Kidney glomerular epithelial cell (primary cell): ENCODE measurements around the gene ZCCHC14.

Experiments used
- DNase-seq: peaks from one replicate; lab custom pipeline; 2025; lab: John Stamatoyannopoulos, UW

Gene ZCCHC14

DNA sequence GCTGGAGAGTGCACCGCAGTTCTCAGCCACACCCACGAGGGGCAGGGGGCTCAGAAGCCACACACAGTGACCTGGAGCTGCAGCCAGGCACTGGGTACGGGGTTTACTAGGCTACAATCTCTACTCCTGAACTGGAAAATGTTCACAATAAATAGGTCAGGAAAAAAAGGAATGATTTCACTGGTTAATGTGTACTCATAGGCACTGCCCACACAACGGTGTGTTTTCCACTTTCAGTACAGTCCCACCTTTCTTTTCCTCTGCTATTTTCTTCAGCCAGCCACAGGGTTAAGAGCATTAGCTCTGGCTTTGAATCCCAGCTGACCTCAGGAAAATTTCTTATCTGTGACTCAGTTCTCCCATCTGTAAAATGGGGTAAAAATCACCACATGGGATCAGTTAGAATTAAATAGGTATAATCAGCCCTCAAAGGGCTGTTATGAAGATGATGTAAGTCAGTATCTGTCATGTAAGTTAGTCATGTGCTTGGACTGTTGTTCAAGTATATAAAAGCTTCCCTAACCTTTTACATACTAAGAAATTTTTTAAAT lies 35.7 kb downstream of the ZCCHC14 start:
- peak; percentile 87 for DNase-seq

GRCh38 chr16:87454391-87454790 lies 38.4 kb downstream of the ZCCHC14 start:
- no peak for DNase-seq

- DNase-seq = no peak
Measured at GRCh38 chr16:87453326-87453725, 39.5 kb downstream of the ZCCHC14 start.

DNA sequence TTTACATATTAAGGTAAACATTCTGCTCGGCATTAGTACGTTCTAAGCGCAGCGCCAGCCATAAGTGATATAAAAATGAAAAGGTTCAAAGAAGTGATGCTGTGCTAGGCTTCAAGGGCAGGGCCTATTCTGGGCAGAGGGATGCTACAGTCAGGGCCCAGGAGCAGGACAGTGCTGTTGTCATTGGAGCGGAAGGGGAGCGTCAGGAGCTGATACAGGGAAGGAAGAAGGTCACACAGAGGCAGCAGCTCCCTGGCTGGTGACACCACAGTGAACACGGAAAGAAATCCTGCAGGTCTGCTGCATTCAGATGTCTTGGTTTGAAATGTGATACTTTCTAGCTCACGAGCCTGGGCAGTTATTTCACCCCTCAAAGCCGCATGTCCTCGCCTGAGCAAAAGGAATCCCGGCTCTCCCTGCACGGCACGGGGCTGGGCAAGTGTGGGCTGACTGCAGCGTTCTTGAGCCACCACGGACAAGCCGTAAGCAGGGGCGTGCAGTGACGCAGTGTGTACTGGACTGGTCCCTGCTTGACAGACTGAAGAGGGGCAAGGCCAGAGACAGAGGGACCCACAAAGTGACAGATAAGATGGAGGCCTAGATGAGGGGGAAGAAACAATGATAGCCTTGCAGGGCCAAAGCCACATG lies 41.1 kb downstream of the ZCCHC14 start:
- DNase-seq = no peak

- DNase-seq = no peak
Measured at GRCh38 chr16:87448866-87449265, 44.0 kb downstream of the ZCCHC14 start.

DNA sequence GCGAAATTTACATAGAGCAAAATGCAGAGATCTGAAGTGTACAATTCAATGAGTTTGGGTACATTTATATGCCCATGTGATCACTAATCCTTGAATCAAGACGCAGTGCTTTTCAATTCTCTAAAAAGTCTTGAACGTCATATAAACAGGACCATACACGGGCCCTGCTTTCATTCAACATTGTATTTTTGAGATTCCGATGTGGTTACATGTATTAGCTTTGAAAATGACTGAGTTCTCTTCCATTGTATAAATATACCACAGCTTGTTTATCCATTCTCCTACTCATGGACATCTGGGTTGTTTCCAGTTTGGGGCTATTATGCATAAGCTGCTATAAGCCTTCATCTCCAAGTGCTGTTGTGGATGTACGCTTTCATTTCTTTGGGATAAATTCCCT lies 45.5 kb downstream of the ZCCHC14 start:
- no peak for DNase-seq

GRCh38 chr16:87446479-87446878 lies 46.3 kb downstream of the ZCCHC14 start:
- no peak for DNase-seq

- DNase-seq = no peak
Measured at GRCh38 chr16:87445486-87445885, 47.3 kb downstream of the ZCCHC14 start.

DNA sequence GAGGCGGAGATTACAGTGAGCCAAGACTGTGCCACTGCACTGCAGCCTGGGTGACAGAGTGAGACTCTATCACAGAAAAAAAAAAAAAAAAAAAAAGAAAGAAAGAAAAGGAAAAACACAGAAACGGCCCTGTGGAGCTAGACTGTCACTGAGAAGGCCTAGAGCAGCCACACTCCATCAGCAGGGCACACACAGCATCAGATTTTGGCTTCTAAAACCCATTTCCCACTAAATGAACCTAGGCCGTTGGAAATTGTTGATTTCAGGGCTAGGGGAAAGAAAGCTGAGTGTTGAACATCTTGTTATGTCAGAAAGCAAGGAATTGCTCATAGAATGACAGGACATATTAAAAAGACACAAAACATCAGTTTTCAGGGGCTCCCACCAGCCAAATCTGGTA lies 48.9 kb downstream of the ZCCHC14 start:
- DNase-seq = no peak

- no peak for DNase-seq
Measured at GRCh38 chr16:87443016-87443415, 49.8 kb downstream of the ZCCHC14 start.

DNA sequence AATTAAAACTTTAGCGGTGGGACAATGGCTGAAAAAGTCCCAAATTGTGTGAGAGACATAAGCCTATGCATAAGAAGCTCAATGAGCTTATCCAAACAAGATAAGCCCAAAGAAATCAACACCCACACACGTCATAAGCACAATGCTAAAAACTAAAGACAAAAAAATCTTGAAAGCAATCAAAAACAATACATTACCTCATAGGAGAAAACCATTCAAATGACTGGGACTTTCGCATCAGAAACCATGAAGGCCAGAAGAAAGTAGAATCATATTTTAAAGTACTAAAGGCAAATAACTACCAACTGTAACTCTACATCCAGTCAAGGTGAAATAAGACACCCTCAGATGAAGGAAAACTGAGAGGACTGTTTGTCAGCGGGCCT lies 50.2 kb downstream of the ZCCHC14 start:
- no peak for DNase-seq

DNA sequence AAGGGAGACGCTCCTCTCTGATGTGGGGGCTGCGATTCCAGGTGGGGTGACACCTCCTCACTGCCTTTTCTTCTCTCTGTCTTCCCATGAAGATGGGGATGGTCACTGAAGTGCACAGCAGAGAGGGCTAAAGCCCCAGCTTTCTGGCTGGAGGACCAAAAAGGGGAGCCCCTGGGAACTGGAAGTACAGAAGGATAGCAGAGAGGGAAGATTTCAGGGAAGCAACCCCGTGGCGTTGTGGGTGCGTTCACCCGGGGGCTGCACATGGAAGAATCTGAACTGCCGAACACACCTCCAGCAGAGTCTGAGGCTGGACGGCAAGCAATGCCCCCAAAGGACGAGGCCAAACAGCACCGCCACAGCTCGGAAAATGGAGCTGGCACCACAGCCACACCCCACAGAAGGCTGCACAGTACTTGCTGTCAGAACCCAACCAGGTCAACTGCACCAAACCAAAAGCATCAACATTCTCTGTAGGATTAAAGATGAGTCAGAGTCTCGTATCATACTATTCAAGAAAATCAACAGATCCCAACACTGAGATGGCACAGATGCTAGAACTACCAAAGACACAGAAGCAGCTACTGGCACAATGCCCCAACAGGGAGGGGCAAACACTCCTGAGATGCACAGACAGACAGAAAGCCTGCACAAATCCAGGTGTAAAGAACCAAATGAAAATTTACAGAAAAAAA lies 50.8 kb downstream of the ZCCHC14 start:
- no peak for DNase-seq

- no peak for DNase-seq
Measured at GRCh38 chr16:87439926-87440325, 52.9 kb downstream of the ZCCHC14 start.

DNA sequence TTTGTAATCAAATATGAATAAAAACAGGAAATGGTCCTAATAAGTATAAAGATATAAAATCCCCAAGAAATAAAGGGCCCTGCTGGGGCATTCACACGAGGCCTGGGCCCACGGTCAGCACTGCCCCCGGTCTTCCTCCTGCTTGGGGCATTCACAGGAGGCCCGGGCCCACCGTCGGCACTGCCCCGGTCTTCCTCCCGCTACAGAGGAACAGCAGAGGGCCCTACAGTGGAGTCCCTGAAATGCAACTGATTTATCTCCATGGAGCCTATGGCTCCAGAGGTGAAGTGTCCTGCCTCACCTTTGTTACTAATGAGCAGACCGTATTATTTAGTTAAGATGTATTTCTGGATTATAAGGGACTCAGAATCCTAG lies 54.2 kb downstream of the ZCCHC14 start:
- DNase-seq = no peak

GRCh38 chr16:87437911-87438610 lies 54.8 kb downstream of the ZCCHC14 start:
- peak; percentile 35 for DNase-seq

- no peak for DNase-seq
Measured at GRCh38 chr16:87437327-87437726, 55.5 kb downstream of the ZCCHC14 start.

DNA sequence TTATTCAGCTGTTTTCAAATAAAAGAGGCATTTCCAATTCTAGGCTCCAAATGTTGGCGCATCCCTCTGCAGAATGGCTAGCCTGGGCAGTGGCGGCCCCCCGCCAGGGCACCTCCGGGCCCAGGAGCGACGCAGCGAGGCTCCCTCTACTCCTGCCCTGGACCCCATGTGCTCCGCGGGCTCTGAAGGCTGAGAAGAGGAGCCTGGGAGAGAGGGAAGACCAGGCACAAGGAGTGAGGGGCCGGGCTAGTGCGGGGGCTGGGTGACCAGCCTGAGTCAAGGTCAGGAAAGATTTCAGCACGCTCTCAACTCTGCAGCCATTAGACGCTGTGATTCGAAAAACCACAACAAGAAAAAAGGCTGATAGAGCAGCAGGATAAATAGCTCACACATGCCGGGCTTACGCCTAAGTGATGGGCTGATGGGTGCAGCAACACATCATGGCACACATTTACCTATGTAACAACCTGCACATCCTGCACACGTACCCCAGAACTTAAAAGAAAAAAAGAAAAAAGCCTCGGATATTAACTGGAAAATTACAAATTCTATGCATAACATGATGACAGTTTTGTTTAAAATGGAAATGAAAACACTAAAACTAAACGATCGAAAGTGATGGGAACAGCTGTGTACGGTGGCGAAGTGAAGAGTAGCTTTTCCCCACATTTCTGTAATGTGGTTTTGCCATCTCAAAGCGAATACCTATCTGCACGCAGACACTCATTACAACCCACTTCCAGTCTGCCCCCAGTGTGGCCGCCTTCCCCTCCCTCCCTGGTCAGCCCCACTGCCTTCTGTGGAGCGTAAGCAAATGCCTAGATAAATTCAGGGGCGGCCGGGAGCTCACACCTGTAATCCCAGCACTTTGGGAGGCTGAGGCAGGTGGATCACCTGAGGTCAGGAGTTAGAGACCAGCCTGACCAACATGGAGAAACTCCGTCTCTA lies 56.3 kb downstream of the ZCCHC14 start:
- DNase-seq = no peak

DNA sequence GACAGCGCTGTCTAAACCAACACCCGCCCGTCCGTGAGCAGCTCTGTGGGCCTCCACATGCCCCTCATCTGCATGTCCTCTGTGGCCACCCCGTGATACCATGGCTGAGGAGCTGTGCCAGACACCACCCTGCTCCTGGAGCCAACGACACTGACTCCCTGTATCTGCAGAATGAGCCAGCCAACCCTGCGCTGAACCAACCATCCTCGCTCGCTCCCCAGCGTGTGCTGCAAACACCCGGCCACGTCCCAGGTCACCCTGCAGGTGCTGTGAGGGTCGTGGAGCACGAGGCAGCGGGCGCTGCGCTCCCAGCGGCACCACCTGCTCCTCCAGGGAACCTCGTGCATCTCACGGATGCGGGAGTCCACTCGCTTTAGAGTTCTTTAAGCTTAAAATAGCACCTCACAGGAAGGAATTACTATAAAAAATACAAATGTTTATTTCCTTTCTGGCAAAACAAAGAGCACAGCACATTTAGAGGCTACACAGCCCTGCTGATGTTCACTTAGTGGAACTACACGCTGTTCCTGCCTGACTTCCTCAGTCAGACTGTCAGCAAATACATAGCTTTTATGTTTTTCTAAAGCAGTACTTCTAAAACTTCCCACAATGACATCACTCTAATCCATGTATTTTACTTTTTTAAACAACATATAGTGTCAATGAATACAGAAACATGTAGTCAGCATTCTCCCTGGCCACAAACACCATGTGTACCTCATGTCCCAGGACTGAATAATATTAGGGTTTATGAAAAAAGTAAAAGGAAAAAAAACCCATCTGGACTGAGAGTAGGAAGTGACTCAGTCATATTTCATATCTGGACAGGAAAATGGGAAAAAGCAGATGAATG lies 57.2 kb downstream of the ZCCHC14 start:
- DNase-seq = no peak

- DNase-seq = no peak
Measured at GRCh38 chr16:87434146-87434667, 58.6 kb downstream of the ZCCHC14 start.

- DNase-seq = no peak
Measured at GRCh38 chr16:87432330-87432915, 60.4 kb downstream of the ZCCHC14 start.
